Hematopoietic multipotent progenitor cell treated with erythropoietin and hydrocortisone succinate and interleukin-3 and kit ligand, for 4 days (in vitro differentiated cells): ENCODE measurements around the gene PRRG2.
"Not testable (repeated sequence)": the region's sequence is repeated elsewhere in the genome, so short reads cannot be mapped to it uniquely, and the experiment has no call there.

Experiments
- DNase-seq: peaks from one replicate; pipeline ENCODE4 v3.0.0-alpha.2; 2015

The PRRG2 gene

DNA sequence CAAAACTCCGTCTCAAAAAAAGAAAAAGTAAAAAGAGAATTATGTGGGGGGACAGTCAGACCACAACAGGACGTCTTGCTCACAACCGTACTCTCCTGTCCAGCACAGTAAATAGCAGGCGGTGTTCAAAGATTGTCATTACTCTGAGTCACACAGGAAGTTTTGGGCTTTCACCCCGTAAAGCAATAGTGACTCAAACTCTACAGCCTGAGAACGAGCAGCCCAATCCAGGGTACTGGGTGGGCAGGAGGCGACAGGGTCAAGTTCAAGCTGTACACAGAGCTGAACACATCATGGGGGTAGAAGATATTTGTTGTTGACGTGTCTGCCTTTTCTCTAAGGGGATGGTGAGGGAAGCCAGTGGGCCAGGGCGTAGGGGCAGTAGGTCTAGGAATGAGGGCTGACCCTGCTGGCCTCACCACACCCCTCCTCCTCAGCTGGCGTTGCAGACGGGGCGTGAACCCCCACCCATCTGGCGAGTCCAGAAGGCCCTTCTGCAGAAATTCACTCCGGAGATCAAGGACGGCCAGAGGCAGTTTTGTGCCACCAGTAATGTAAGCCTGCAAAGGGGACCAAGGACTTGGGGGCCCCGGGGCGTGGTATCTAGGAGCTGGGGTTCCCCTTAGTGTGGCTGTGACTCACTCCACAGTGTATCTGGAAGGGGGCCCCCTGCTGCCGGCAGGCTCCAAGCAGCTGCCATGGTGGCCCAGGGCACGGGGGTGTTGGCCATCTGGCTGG, 33.1 kb downstream of the PRRG2 start:
- no peak for DNase-seq

- DNase-seq: no peak
Measured at GRCh38 chr19:49615861-49616260, 34.7 kb downstream of the PRRG2 start.

DNA sequence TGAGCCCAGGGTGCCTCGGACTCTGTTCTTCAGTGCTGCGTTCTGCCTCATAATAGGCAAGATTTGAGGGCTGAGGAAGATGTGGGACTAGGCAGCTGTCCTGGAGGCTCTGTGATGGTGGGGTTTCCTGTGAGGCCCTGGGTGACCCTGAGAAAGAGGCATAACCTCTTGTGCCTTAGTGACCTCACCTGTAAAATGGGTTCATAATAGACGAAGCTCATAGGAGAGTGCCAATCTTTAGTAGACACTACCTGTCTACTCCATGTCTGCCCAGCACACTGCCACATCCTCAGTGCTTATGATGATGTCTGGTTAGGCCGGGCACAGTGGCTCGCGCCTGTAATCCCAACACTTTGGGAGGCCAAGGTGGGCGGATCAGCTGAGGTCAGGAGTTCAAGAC, 35.4 kb downstream of the PRRG2 start:
- no peak for DNase-seq

GRCh38 chr19:49616945-49617344, 35.8 kb downstream of the PRRG2 start:
- DNase-seq: no peak

DNA sequence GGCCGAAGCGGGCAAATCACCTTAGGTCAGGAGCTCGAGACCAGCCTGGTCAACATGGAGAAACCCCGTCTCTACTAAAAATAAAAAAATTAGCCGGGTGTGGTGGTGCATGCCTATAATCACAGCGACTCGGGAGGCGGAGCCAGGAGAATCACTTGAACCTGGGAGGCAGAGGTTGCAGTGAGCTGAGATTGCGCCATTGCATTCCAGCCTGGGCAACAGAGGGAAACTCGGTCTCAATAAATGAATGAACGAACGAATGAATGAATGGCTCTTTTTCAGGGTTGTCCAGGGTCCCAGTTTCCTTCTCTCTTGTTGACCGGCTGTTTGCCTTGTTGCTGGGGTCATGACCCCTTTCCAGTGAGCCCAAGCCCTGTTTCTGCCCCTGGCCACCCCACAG, 36.7 kb downstream of the PRRG2 start:
- DNase-seq: not testable (repeated sequence)

DNA sequence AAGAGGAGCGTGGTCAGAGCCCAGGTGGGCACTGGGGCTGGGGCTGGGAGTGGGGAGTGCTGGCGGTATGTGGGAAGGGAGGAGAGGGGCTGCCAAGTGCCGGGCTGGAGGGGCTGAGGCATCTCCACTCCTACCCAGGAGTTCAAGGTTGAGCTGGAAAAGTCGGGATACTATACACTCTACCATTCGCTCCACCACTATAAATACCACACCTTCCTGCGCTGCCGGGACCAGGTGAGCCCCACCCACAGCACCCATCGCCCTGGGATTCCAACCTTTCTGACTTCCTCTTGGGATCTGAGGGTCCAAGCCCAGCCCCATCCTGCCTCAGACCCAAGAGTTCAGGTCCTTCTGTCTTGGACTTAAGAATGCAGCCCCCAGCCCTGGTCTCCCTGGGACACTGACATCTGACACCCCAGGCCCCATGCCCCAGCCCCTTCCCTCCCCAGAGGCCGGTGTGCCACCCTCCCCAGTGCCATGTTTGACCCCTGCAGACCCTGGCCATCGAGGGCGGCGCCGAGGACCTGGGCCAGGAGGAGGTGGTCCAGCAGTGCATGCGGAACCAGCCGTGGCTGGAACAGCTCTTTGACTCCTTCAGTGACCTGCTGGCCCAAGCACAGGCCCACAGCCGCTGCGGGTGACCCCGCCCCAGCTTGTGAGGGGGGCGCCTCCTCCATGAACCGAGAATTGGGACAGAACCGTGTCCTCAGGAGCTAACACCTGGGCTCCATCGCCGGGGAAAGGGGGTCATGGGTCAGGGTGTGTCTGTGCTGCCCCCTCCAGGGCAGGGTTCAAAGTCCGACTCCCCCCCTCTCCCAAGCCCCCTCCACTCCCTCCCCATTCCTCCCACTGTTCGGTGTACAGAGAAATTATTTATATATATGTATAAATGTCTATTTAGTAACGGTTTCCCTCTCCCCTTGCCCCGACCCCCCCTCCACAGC, 44.1 kb downstream of the PRRG2 start:
- no peak for DNase-seq

DNA sequence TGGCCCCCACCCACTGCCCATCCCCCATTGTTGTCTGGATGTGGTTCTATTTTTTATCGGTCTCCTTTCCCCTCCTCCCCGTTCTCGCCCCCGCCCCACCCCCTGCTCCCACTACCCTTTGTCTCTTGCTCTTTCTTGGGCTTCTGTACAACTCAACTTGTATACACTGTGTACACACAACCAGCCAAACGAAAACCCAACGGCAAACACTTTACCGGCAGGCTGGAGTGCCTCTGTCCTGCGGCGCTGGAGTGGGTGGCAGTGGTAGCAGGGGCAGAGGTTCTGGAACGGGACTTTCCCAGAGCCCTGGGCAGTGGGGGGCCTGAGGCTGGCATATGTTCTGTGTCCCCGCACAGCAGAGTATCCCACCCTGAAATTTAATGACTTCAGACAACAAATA, 45.1 kb downstream of the PRRG2 start:
- DNase-seq: no peak

DNA sequence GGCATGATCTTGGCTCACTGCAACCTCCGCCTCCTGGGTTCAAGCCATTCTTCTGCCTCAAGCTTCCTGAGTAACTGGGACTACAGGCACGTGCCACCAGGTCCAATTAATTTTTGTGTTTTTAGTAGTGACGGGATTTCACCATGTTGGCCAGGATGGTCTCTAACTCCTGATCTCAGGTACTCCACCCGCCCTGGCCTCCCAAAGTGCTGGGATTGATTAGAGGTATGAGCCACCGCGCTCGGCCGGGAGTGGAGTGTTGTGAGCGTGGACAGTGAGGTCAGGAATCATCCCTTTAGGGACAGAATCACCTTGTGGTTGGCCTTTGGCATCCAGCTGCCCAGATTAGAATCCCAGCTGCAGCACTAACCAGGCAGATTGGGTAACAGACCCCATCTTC, 48.5 kb downstream of the PRRG2 start:
- DNase-seq: no peak

DNA sequence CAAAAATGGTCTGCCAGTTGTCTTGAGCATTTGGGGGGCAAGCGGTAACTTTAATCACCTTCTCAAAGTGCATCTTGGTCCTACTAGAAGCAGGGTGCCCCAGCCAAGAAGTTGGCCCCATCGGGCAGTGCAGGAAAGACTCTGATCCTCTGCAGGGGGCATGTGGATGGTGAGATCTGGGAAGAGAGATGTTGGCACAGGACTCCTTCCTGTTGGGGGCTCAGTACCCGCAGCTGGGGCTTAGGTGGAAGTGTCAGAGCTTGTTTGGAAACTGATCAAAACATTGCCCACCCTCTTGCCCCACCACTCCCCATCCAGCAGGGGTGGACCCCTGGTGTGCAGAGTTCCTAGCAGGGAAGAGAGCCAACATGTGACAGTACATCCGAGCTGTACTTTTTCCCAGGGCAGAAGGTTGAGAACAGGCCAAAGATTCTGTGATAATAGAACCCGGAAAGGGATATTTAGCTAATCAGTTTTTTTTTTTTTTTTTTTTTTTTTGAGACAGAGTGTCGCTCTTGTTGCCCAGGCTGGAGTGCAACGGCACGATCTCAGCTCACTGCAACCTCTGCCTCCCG, 50.0 kb downstream of the PRRG2 start:
- DNase-seq: no peak

- DNase-seq: no peak
Measured at GRCh38 chr19:49631610-49632192, 50.6 kb downstream of the PRRG2 start.

DNA sequence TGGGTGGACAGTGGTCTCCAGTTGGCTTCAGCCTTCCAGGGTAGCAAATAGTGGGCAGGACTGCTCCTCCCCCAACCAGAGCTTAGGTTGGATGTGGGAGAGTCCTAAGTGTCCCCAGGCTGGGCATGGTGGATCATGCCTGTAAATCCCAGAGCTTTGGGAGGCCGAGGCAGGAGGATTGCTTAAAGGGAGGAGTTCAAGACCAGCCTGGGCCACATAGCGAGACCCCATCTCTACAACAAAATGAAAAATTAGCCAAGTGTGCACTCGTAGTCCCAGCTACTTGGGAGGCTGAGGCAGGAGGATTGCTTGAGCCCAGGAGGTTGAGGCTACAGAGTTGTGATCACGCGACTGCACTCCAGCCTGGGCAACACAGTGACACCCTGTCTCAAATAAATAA, 51.5 kb downstream of the PRRG2 start:
- no peak for DNase-seq

- not testable (repeated sequence) for DNase-seq
Measured at GRCh38 chr19:49633273-49633672, 52.2 kb downstream of the PRRG2 start.

GRCh38 chr19:49635530-49636232, 54.6 kb downstream of the PRRG2 start:
- DNase-seq: peak; percentile 26

- DNase-seq: no peak
Measured at GRCh38 chr19:49636233-49636932, 55.3 kb downstream of the PRRG2 start.

DNA sequence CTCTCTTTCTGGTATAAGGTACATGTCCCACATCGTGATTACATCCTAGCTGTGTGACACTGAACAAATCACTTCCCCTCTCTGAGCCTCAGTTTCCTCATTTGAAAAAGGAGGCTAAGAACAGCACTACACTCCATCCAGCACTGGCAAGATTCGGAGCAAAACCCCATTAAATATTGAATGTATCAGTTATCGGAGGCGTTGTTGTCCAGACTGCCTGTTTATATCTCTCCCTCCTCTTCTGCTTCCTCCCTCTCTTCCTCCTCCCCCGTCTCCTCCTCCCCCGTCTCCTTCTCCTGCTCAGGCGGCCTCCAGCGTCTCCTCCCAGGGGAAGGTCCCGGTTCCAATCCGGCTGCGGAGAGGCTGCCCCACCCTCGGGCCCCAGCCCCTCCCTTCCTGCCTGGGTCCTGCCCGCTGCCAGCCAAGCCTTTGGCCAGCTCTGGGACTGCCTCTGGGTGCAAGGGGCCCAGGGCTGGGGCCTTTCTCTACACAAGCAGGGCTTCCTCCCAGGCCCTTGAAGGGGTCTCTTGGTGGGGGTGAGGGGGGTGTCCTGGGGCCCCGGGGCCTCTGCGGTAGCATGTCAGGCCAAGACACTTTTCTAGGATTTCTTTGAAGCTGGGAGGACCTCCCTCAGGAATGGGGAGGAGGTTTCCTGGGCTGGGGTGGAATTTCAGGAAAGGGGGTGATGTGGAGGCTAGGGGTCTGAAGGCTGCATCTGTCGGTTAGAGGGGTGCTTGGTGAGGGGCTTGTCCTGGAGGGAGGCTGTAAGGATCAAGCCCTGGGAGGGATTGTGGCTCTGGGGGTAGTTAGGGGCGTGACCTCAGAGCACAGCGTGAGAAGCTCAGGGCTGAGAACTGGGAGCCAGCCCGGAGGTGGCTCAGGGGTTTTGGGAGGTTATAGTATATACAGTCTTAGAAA, 57.0 kb downstream of the PRRG2 start:
- DNase-seq: peak; percentile 71

DNA sequence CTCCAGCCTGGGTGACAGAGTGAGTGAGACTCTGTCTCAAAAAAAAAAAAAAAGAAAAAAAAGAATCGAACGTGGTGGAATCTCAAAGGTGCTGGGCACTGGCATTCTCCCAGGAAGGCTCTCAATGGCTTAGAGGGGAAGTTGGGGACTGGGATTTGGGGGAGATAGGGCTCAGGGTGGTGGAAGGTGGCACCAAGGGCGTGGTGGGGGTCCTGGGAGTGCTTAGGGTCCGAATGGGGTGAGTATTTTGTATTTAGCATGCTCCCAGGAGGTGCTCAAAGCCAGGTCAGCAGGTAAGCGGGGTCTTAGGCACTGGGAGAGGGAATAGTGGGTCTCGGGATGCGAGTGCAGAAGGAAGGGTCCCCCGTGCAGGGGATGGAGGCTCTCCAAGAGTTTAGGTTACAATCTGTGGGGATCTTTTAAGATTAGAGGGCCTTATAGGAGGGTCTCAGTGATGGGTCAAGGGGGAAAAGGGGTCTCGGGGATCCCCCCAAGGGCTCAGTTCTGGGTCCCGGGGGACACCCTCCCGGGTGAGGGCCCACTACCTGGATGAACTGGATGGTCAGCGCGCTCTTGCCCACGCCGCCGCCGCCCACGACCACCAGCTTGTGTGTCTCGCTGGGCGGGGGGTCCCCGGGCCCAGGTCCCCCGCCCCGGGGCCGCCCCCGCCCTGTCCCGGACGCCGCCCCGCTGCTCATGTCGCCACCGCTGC, 58.4 kb downstream of the PRRG2 start:
- no peak for DNase-seq

DNA sequence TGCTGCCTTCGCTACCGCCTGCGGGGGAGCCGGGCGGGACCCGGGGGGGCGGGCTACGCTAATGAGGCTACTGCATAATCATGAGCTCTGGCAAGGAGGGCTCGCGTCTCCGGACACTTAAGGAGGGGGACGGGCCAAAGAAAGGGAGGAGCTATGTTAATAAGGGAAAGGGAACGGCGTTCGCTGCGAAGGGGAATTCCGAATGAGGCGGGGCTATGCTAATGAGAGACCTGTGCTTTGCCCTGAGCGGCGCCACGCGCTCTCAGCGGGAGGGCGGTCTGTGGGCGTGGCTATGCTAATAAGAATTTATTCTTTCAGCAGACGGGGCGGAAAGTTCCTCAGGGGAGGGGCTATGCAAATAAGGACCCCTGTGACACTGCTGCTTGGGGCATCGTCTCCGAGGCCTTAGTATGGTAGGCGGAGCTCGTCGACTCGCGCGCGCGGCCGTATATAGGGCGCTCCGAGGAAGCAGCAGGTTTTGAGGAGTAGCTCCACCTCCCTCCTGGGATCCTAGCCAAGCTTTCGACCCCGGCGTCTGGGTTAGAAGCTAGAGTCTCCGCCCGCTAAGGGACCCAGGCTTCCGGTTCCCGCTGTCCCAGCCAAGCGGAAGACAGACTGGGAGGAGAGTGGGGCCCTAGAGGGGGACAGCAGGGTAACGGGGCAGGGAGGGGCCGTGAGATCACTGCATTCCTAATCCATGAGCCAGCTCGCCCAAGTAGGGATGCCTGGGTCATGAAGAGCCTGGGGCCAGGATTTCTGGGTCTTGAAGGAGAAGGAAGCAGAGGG, 59.2 kb downstream of the PRRG2 start, which contains the start of gene RRAS:
RRAS (minus strand) TSS at position 31 of the 786 bp plus-strand sequence. CDS start 45 bp downstream, outside the sequence.
- DNase-seq: peak; percentile 100
